Fibroblast of the aortic adventitia (primary cell): ENCODE measurements around the gene NFX1. TPM values are rescaled to one million over a fixed set of nuclear protein-coding genes. Genes with fewer than 3 reads are reported as not detected.
"Not testable (repeated sequence)": the region's sequence is repeated elsewhere in the genome, so short reads cannot be mapped to it uniquely, and the experiment has no call there.

Experiments
- DNase-seq: peaks from one replicate; pipeline ENCODE4 v3.0.0-alpha.2; 2010; ENCODE audit warnings: low read depth
- H3K4me3 ChIP-seq: 2 replicates; pipeline ENCODE4 v1.5.1; 2011; ENCODE audit warnings: low read depth, mild to moderate bottlenecking, control low read depth, low read length, moderate library complexity
- CTCF ChIP-seq: IDR thresholded peaks from 2 replicates; pipeline ENCODE4 v1.5.1; 2011; ENCODE audit warnings: mild to moderate bottlenecking, low read length, control low read depth, inconsistent platforms; ENCODE audit not compliant: insufficient read depth
- total RNA-seq: library from RNA; depleted of rRNA; stranded (reverse); fragments of >200 nt; gene quantifications from 2 replicates; pipeline ENCODE4 v1.2.3, GENCODE V29; 2012; ENCODE audit warnings: low replicate concordance

The NFX1 gene
- total RNA-seq, 1 donor = 37.2 TPM

- no peak for DNase-seq
- H3K4me3 ChIP-seq = no peak overlapping the region
- no peak for TF ChIP-seq CTCF
These were observed 98.0 kb downstream of the NFX1 start for GRCh38 chr9:33388110-33388994.

- not testable (repeated sequence) for H3K4me3 ChIP-seq
- peak; percentile 98 for DNase-seq
These were observed 100.9 kb downstream of the NFX1 start for GRCh38 chr9:33391111-33391771.

GRCh38 chr9:33392591-33393021 lies 102.3 kb downstream of the NFX1 start:
- not testable (repeated sequence) for DNase-seq, H3K4me3 ChIP-seq

GRCh38 chr9:33393581-33393980 lies 103.3 kb downstream of the NFX1 start:
- no peak for TF ChIP-seq CTCF
- no peak for DNase-seq
- no peak overlapping the region for H3K4me3 ChIP-seq

- DNase-seq = peak; percentile 6
- not testable (repeated sequence) for H3K4me3 ChIP-seq
These were observed 103.7 kb downstream of the NFX1 start for GRCh38 chr9:33393986-33394385.

- H3K4me3 ChIP-seq, DNase-seq: not testable (repeated sequence)
These were observed 105.0 kb downstream of the NFX1 start for GRCh38 chr9:33395159-33395879.

GRCh38 chr9:33397801-33398200 lies 107.5 kb downstream of the NFX1 start:
- DNase-seq = not testable (repeated sequence)

GRCh38 chr9:33399047-33399446 lies 108.7 kb downstream of the NFX1 start:
- DNase-seq, H3K4me3 ChIP-seq: not testable (repeated sequence)

More at GRCh38 chr9:33397801-33398200, 107.5 kb downstream of the NFX1 start:
- H3K4me3 ChIP-seq = not testable (repeated sequence)

GRCh38 chr9:33401809-33402208 lies 111.5 kb downstream of the NFX1 start:
- H3K4me3 ChIP-seq, DNase-seq: not testable (repeated sequence)

GRCh38 chr9:33402371-33402770 lies 112.1 kb downstream of the NFX1 start, which contains the start of gene AQP7:
TSS of gene AQP7 (minus strand) at chr9:33402568. CDS start at chr9:33401262, 1,306 bp downstream.
- H3K4me3 ChIP-seq, DNase-seq: not testable (repeated sequence)
